Activated CD8-positive, alpha-beta memory T cell treated with anti-CD3 and anti-CD28 coated beads, Interleukin-2, amount 50 U/mL, for 4 hours (primary cell): ENCODE results near the gene PLEKHA5.
"Not testable (repeated sequence)": the region's sequence is repeated elsewhere in the genome, so short reads cannot be mapped to it uniquely, and the experiment has no call there.

Experiments
- DNase-seq: peaks from one replicate; pipeline ENCODE4 v3.0.0-alpha.2; 2020

Gene PLEKHA5

DNA sequence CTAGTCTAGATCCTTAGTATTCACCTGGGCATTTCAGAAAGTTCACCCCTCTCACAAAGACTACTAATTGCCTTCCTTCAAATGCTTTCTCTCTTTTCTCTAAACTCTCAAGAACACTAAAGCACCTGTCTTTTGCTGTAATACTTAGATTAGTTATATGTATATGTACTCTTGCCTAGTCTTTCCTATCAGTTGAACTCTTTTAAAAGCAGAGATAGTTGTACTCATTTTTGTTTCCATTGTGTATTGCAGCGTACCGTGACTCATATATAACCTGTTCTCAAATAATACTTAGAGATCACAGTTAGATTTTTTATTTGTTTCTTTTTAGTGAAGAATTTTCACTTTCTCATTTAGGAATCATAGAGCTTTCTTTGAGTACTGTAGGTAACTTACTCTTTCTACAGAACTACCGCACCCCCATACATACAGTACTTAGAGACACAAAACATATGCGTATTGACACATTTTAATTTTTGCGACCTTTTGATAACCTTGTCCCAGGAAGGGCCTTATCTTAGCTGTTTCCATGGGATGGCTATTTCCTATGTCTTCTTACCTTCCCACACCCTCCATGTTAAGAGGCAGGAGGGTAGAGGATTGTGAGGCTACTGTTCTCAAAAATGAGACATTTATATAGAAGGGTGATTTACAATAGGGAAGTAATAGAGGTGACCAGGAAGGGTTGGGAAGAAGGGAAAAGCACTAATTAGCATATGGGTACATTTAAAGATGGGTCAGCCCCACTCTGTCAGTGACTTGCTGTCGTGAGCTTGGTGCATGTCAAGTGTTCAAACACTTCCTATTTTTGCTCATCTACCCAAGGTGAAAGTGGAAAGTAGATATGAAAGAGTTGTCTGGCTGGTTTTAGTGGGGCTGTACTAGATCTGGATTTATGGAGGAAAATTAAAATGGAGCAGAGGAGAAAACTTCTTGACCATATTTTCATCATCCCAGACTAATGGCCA lies 74.3 kb downstream of the PLEKHA5 start:
- no peak for DNase-seq

GRCh38 chr12:19205120-19205519 lies 75.6 kb downstream of the PLEKHA5 start:
- no peak for DNase-seq

DNA sequence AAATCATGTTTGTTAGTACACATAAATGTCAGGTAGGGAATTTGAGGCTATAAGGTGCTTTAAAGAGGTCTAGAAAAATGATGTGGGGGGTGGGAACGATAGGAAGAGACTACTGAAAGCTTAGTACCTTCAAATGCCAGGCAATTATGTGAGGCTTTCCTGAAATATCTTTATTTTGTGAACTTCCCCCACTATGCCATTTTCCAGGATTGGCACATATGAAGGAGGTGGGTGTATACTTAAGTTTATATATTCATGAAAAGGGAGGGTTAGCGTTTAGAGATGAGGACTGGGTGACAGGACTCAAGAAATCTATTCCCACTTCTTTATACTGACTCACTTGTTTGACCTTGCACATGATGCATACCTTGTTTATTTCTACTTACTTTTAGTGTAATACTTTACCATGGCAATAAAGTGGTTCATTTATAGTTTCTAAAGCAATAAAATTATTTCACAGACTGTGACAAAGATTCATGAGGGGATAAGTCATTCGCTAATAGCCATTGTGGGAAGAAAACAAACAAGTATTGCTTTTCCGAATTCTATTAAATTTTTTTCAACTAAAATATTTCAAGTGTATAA lies 77.1 kb downstream of the PLEKHA5 start:
- no peak for DNase-seq

DNA sequence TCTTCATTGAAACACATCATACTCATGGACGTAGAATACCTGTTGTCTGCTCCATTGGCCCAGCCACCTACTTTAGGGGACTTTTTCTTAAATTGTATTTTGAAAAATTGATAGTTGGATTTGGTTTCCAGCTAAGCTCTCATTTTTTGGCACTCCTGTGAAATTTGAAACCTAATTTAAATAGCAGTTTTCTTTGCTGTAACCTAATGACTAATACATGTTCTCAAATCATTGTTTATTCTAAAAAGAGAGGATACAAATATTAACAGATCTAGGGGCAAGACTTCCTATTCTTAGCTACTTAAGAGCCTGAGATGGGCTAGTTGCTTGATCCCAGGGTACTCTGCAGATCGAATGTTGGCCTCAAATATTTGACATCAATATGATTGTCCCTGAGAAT lies 78.9 kb downstream of the PLEKHA5 start:
- DNase-seq, result no peak

DNA sequence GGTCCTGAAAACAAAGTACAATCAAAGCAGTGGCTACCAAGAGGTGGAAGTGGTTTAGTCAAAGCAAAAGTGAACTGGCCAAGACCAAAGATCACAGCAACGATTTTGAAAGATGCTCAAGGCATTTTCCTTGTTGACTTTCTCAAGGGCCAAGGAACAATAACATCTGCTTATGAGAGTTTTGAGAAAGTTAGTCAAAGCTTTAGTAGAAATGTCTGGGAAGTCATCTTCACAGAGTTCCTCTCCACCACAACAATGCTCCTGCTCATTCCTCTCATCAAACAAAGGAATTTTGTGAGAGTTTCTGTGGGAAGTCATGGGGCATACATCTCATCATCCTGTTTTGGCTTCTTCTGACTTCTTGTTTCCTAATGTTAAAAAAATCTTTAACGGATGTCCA lies 80.1 kb downstream of the PLEKHA5 start:
- no peak for DNase-seq

DNA sequence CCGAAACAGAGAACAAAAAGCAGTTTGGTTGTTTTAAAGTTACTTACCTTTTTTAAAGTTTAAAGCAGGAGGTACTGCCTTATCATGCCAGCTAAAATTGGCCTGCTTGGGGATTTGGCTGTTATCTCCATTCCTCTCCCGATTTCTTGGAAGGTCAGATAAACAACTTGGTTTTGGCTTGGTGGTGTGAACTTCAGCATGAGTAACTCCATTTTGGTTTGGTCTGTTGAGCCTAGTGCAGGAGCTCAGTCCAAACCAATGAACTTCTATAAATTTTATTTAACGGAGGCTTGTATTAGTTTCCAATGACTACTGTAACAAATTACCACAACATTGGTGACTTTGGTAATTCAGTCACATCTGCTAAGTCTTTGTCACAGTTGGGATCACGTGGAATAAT lies 82.3 kb downstream of the PLEKHA5 start:
- no peak for DNase-seq

DNA sequence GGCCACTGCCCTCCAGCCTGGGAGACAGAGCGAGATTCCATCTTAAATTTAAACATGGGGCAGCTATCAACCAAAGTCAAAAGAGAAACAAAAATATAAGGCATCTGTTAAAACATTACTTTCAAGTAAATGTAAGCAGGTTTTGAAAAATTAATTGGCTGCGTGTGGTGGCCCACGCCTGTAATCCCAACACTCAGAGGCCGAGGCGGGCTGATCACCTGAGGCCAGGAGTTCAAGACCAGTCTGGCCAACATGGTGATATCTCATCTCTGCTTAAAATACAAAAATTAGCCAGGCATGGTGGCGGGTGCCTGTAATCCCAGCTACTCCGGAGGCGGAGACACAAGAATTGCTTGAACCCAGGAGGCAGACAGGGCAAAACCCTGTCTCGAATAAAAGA lies 82.7 kb downstream of the PLEKHA5 start:
- DNase-seq, result no peak

DNA sequence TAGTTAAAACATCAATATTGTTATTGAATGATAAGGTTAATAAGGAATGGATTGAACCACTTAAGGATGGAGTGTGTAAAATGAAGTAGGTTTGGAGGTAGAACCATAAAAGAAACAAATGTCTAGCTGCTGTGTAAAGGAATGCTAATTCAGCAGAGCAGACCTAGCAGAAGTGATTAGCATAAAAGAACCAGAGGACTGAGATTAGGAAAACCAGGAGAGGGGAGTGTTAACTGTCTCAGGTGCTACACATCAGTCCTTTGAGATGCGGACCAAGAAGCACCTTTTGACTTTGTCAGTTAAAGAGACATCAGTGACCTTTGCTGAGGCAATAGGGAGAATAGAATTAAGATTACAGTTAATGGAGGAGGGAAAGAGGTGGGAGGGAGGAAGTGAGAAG lies 84.5 kb downstream of the PLEKHA5 start:
- no peak for DNase-seq

GRCh38 chr12:19215115-19215514 lies 85.6 kb downstream of the PLEKHA5 start:
- no peak for DNase-seq

GRCh38 chr12:19217446-19217845 lies 87.9 kb downstream of the PLEKHA5 start:
- DNase-seq, result no peak

GRCh38 chr12:19220205-19220604 lies 90.7 kb downstream of the PLEKHA5 start:
- DNase-seq, result no peak

DNA sequence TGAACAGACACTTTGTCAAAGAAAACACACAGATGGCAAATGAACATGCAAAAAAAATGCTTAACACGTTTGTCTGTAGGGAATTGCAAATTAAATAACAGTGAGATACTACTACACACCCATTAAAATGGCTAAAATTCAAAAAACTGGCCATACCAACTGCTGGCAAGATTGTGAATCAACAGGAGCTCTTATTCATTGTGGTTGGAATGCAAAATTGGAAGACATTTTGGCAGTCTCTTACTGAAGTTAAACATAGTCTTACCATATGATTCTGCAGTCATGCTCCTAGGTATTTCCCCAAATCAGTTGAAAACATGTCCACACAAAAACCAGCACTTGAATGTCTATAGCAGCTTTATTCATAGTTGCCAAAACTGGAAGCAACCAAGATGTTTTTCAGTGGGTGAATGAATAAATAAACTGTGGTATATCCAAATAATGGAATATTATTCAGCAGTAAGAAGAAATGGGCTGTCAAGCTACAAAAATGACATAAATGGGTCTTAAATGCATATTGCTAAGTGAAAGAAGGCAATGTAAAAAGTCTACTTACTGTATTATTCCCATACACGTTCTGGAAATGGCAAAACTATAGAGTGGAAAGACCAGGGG lies 91.4 kb downstream of the PLEKHA5 start:
- no peak for DNase-seq

DNA sequence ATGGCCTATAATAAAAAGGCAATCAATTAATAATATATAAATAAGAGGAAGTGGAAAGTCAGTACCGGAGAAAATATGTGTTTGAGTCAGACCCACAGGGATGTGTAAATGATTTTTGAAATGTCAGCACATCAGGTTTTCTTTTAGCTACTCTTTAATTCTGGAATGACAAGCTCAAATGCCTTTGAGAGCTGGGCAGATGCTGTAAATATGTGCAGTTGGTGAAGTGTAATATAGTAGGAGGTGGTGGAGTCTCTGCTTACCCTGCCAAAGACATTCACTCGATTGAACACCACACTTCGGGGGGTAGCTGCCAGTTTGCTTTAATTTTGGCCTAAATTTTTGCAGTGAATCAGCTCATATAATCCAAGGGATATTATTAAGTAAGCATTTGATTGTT lies 93.0 kb downstream of the PLEKHA5 start:
- no peak for DNase-seq

DNA sequence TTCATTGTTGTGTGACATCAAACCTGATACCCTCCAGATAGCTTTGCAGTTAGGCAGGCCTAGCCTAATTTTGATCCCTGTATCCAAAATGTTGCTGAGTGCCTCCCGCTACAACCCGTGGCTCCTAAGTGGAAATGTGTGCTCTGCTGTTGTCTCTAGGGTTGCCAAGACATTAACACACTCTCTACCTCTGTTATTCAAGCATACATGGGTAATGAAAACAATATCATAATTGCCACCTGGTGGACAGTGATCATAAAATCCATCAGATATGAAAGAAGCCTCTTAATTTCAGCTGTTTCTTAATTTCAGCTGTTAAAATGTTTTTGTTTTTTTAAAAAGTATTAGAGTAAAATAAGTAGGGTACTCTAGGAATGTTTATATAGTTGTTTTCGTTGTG lies 93.5 kb downstream of the PLEKHA5 start:
- no peak for DNase-seq

DNA sequence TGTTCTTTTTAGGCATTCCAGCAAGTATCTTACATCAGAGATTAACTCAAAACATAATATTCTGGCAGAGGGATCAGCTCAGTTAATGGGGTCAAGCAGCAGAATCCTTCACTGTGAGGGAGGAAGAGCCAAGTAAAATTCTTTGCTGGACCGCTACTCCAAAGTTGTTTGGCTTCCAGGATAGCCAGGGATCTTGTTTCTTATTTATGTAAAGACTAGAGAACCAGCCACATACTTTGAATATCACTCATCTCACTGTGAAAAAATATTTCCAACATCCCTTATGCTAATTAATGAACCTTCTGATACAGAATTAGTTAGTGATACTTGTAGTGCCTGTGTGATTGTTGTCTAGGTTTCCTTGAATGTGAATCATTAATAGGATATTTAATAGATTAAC lies 94.2 kb downstream of the PLEKHA5 start:
- no peak for DNase-seq

DNA sequence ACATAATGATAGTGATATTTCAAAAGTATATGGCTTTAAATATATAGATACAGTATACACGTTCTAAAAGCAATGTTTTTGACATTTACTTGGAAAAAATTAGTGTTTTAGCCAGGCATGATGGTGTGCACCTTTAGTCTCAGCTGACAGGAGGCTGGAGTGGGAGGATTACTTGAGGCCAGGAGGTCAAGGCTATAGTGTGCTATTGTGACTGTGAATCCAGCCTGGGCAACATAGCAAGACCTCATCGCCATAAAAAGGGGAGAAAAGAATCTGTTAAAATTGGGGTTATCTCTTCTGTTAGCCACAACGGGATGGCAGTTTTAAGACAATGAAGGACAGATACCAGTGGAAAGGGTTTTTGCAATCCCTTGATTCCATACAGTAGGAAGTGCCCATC lies 95.2 kb downstream of the PLEKHA5 start:
- no peak for DNase-seq

DNA sequence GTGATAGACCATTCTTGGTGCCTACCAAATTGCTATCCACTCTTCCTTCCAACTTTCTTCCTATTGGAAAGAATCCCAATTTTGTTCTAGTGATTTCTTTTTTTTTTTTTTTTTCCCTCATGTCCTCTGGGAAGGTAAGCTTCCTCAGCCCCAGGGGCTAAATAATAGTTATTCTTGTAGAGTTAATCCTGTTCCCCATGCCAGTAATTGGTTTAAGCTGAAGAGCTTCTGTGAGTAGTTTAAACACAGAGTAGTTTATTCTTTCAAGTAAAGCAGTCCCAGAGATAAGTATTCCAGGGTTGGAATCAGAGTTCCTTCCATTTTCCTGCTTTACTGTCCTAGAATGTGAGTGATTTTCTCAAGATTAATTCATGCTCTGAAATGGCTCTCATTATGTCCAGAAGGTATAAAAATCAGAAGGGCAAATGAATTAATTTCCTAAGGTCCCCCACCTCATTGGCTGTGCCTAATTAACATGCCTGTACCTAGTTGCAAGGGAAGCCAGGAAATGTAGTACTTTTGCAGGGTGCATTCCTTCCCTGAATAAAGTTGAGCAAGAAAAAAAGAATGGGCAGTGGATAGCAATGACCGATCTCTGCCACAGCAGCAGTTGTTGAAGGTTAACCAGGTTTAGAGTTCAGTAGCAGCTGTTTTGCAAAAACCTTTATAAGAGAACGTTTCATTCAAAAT lies 97.8 kb downstream of the PLEKHA5 start:
- DNase-seq, result no peak

GRCh38 chr12:19227880-19228210 lies 98.3 kb downstream of the PLEKHA5 start:
- no peak for DNase-seq

DNA sequence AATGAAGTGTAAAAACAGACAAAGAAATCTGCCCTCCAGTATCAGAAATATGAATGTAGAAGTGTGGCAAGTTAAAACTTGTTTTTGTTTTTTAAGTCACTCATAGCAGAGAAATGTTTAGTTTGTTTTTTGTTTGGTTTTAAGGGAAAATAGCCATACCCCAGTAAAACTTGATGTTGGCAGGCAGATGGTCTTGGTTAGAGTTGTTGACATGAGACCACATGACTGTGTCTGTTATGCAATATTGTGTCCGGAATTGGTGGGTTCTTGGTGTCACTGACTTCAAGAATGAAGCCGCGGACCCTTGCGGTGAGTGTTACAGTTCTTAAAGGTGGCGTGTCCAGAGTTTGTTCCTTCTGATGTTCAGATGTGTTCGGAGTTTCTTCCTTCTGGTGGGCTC lies 99.5 kb downstream of the PLEKHA5 start:
- DNase-seq, result not testable (repeated sequence)

DNA sequence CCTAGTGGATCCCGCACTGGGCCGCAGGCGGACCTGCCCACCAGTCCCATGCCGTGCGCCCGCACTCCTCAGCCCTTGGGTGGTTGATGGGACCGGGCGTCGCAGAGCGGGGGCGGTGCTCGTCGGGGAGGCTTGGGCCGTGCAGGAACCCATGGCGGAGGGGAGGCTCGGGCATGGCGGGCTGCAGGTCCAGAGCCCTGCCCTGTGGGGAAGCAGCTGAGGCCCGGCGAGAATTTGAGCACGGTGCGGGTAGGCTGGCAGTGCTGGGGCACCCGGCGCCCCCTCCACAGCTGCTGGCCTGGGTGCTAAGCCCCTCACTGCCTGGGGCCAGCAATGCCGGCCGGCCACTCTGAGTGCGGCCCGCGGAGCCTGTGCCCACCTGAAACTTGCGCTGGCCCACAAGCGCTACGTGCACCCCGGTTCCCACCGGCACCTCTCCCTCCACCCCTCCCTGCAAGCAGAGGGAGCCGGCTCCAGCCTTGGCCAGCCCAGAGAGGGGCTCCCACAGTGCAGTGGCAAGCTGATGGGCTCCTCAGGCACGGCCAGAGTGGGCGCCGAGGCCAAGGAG lies 100.8 kb downstream of the PLEKHA5 start:
- no peak for DNase-seq

DNA sequence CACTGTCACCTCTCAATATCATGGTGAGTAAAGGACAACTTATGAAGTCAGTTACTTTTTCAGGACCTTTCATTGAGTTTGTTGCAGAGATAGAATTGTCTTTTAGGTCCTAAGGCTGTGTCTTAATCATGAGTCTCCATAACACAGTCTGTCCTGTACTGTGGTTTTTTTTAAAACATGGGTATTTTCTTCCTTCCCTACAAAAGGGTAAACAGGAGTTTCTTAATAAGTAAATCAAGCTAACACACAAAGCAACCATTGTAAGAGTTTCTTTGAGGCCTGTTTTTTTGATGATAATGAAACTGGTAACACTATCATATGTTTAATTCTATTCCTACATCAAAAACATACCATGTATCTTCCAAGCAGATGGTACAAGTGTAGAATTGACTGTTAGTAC lies 101.4 kb downstream of the PLEKHA5 start:
- no peak for DNase-seq

DNA sequence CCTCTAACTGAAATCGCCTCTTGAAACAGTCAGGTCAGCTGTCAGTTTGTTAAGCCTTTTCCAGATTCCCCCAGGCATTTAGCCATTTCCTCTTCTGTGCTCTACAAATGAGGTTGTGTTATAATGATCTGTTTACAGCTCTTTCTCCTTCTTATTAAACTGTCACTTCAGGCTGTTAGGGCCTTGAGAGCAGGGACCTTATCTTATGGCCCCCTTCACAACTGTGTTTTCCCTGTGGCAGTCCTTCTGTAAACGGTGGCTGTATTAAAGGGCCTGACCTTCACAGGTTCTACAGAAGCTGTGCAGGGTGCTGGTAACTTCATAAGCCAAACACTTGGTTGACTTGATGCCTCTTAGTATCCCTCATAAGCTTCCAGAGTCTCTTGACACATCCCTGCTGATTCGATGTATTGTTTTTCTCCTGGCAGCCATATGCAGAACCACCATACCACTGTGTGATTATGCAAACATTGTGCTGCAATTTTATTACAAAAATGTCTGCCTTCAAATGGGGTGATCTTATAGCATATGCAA lies 104.7 kb downstream of the PLEKHA5 start:
- DNase-seq, result no peak
